HG03457 (cell line): ENCODE results near the gene NEDD8.

Source experiments
- ATAC-seq: cut with Tn5 transposase; IDR thresholded peaks from one replicate; pipeline ENCODE4 v1.9.1; 2021; ENCODE audit warnings: moderate number of reproducible peaks; ENCODE audit not compliant: unreplicated experiment

NEDD8 gene

GRCh38 chr14:24232121-24232644, at the start of gene NEDD8:
Gene NEDD8 (minus strand): TSS chr14:24232367. CDS start chr14:24232267, 100 bp downstream.
- peak; percentile 55 for ATAC-seq

DNA sequence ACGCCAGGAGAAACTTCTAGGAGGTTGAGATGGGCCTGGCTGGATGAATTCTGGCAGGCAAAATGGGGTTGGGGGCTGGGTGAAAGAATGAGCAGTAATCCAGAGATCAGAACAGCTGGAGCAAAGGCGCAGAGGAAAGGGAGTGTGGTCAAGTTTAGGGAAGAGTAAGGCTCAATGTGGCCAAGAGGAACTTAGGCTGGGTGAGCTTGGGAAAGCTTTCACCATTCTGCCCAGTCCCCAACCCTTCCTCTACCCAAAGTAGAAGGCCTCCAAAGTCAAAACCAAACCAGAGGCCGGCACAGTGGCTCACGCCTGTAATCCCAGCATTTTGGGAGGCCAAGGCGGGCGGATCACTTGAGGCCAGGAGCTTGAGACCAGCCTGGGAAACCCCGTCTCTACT, 49.5 kb upstream of the NEDD8 start:
- no peak for ATAC-seq

DNA sequence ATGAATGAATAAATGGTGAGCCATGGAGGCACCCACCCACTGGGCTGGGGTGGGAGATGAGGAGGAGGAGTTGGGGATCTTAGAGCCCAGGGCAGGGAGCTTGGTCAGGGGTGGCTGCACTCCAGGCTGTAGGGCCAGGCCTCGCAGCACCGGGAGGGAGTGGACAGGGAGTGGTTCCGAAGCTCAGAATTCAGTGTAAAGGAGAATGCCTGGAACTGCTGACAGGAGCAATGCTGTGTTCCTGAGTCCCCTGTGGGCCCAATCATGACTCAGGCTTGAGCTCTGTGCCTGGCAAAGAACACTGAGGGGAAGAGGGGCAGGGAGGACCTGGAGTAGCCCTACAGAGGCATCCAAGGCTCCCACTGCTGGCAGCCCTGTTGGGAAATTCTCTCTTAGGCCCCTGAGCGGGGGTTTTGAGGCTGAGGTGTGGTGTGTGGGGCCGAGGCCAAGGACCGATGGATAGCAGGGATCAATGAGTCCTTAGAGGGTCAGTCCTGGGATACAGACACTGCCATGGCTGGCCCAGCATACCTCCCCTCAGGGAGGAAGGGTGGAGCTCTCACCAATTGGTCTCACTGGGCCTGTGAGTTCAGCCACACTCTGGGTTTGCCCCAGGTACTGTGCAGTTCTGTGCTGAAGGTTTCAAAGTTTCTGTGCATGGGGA, 48.8 kb upstream of the NEDD8 start:
- ATAC-seq, result no peak

DNA sequence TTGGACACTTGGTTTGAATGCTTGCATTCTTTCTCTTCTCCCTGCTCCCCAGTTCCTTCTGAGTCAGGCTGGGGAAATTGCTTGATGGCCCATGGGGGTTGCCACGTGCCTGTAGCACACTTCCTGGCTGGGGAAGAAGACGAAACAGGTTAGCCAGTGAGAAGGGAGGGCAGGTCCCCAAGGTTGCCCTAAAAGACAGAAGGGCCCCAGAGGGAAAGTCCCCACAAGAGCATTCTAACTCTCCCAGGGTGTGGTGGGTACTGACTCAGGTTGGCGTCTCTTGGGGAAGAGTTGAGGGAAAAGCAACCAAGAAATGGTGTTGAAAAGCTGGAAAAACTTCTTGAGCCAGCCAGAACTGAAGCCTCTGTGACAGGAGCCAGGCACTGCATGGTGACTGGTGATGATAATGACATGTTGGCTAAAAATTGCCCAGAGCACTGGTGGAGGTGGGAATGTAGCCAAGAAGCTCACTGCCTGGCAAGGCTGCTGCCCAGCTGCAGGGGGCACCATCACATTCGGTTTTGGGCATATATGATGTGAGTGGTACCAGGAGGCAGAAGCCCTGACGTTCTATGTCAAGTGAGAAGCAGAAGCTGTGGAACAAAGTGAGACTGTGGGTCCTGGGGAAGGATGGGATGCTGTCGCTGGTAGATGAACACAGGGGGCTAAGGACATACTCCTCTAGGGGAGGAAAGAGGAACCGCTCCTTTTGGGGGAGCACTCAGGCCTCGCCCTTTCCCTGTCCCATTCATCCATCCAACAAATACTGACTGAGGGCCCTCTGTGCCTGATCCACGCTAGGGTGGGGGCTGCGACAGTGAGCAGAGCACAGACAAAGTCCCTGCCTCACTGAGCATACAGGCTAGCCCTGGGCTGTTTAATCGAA, 47.4 kb upstream of the NEDD8 start:
- ATAC-seq, result no peak

DNA sequence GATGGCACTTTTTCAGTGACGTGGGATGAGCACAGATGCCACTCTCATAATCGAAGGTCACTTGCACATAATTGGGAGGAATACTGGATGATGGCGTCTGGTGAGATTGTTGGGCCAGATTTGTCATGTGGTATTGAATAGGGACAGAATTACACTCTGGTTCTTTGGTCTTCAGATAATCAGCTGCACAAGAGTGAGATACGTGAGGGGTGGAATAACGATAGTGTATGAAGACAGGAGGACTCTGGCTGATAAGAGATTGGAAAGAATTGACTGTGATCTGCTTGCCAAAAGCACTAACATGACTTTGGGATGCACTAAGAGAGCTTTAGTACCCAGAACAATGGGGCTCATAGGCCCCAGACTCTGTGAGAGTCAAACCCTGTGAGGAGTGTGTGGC, 46.3 kb upstream of the NEDD8 start:
- ATAC-seq, result no peak

DNA sequence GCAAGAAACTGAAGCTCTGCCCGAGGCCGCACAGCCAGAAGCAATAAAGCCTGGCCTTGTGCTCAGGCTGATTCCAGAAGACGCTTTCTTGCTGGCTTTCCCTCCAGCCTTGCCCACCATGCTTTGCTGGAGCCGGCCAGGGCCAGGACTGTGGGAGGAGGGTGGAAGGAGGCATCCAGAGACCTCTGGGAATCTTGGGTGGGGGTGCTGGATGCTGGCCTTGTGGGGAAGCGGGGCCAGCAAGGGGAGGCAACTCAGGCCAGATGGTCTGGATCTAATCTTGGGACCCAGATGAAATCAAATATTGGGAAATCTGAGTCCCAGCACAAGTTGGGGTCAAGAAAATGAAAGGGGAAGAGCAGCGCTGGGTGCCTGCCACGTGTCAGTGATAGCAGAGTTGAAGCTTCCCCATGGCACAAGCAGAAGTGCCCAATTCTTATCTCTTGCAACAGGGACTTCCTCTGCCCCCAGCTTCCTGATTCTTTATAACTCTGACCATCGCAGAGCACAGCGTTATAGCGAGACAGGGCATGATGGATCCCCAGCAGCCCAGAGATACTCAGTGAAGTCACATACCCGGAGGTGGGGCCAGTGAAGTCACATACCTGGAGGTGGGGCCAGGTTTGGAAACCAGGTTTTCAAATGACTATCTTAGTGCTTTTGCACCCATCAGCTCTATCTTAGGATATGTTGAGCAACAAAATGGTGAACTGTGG, 45.6 kb upstream of the NEDD8 start:
- no peak for ATAC-seq

GRCh38 chr14:24277071-24277470, 44.9 kb upstream of the NEDD8 start:
- ATAC-seq, result no peak

GRCh38 chr14:24274101-24274543, 42.0 kb upstream of the NEDD8 start:
- ATAC-seq, result peak; percentile 42

GRCh38 chr14:24273422-24273998, 41.3 kb upstream of the NEDD8 start:
- no peak for ATAC-seq

- ATAC-seq, result no peak
Measured at GRCh38 chr14:24272467-24272866, 40.3 kb upstream of the NEDD8 start.

GRCh38 chr14:24271834-24272263, 39.7 kb upstream of the NEDD8 start:
- no peak for ATAC-seq

- peak; percentile 71 for ATAC-seq
Measured at GRCh38 chr14:24271134-24271833, 39.1 kb upstream of the NEDD8 start, which contains the start of gene RABGGTA. Gene RABGGTA (minus strand): TSS chr14:24271597. CDS start chr14:24271115, 482 bp downstream.

GRCh38 chr14:24270537-24271133, 38.5 kb upstream of the NEDD8 start:
- ATAC-seq, result no peak

DNA sequence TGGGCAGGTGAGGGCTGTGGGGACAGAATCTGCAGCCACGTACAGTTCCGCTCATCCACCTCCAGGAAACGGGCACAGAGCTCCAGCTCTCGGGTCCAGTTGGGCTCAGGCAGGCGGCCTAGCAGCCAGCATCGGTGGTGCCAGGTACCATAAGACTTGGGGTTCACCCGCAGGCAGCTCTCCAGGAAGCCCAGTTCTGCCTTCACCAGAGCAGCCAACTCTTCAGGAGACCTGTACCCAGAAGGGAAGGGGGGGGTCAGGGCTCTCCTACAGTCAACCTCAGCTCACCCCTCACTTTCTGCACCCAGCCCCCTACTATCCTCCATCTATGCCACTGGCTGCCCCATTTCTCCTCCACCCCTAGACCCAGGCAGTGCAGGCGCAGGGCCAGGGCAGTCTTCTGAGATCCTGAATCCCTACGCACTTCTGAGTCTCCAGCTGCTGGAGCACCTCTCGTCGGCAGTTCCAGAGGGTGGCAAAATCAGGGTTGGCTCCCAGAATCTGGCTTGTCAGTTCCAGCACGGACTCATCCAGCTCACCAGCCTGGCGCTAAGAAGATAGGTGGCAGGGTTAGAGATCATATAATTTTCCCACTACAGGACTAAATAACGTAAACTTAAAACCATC, 37.9 kb upstream of the NEDD8 start:
- no peak for ATAC-seq

- ATAC-seq, result no peak
Measured at GRCh38 chr14:24269368-24269767, 37.2 kb upstream of the NEDD8 start.

DNA sequence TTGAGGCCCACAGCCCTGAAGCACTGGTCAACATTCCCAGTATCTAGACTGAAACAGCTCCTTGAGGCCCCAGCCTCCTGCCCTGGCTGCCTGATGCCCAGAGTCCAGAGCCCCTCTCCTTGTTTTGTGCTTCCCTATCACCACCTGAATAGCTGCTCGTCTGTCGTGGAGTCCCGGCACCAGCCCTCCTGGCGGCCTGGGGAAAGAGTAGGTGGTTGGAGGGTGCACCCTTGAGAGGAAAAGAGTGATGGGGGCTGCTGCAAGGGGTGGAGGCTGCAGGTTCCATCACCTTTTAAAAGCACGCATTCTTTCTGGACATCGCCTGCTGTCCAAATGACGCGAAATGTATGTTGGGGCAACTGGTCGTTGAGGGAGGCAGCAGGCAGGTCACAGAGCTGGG, 36.1 kb upstream of the NEDD8 start:
- no peak for ATAC-seq

DNA sequence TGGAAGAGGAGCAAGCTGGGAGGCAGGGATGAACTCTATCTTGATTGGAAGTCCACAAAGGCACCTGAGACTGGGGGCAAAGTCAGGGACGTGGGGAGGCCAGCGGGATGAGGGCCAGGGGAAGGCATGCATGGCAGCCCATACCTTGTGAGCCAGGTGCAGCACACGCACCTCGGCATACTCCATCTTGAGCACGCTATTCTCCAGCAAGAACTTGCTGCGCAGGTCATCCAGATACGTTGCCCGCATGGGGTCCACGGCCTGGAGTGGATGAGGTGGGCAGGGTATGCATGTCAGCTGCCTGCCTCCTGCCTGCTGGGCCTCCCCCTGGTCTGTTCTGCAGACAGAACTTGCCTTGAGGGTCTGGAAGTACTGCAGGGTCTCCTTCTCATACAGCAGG, 35.3 kb upstream of the NEDD8 start:
- ATAC-seq, result no peak

- ATAC-seq, result no peak
Measured at GRCh38 chr14:24266344-24267244, 34.4 kb upstream of the NEDD8 start.
